CD1c-positive myeloid dendritic cell (primary cell): ENCODE measurements around the gene WWP2.
A peak's percentile ranks its signal among the peaks of the same experiment; 100 is the strongest.
"Not testable (repeated sequence)": the region's sequence is repeated elsewhere in the genome, so short reads cannot be mapped to it uniquely, and the experiment has no call there.

ENCODE experiments used
- DNase-seq: peaks from one replicate; pipeline ENCODE4 v3.0.0-alpha.2; 2016; ENCODE audit errors: extremely low spot score

Gene WWP2

DNA sequence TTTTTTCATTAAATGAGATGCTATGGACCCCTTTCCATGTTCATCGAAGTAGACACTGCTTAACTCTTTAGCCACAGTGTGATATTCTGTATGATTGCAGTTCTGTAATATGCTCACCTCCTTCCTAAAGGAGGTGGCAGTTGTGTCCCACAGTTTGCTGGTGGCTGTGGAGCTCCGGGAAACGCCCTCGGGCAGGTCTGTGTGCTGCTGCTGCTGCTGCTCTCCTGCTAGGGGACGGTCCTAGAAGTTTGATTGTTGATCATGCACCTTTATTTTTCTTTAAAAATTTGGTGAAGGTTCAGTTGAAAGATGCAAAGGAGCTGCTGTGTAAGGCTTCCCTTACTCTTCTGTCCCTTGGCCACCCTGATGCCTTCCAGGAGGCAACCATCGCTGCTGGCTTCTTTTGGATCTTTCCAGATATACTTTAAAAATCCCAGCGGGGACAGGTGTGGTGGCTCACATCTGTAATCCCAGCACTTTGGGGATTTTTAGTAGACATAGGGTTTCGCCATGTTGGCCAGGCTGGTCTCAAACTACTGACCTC is 180.6 kb downstream of the WWP2 start:
- no peak for DNase-seq

DNA sequence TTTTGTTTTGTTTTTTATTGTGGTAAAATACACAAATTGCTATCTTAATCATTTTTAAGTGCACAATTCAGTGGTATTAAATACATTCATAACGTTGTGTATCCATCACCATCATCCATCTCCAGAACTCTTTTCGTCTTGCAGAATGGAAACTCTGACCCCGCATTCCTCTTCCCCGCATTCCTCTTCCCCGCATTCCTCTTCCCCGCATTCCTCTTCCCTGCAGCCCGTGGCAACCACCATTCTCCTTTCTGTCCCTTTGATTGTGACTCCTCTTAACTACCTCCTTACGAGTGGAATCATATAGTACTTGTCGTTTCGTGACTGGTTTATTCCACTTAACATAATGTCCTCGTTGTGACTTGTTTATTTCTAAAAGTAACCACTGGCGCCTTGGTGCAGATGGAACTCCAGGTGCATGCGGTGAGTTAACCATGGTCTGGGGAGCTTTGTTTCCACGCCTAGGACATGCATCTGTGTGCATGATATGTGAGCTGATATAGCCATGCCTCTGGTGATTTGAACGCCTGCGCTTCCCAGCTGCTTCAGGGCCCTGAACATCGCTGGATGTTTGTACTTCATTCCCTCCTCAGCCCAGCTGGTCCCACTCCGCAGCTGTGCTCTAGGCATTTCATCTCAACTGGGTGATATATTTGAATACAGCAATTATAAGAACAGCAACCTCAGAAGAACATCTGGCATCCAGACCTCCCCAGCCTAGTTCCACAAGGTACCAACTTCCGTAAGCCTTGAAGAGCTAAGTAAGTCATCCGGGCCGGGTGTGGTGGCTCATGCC is 181.3 kb downstream of the WWP2 start:
- not testable (repeated sequence) for DNase-seq

DNA sequence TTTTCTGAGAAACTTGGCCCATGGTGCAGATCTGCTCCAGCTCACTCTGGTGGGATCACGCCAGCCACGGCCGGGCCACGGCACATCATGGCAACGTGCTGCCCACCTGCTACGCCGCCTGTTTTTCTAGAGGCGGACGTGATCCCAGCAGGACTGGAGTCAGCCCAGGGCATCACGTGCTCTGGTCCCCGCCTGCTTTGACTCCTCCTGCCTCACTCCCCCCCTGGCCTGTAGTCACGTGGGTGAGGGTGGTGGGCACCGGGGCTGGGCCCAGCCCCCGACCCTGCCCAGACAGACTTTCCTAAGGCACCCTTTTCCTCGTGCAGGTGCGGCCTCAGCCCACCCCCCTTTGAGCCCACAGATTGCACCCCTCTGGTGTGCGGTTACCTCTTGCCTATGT is 188.3 kb downstream of the WWP2 start:
- not testable (repeated sequence) for DNase-seq

DNA sequence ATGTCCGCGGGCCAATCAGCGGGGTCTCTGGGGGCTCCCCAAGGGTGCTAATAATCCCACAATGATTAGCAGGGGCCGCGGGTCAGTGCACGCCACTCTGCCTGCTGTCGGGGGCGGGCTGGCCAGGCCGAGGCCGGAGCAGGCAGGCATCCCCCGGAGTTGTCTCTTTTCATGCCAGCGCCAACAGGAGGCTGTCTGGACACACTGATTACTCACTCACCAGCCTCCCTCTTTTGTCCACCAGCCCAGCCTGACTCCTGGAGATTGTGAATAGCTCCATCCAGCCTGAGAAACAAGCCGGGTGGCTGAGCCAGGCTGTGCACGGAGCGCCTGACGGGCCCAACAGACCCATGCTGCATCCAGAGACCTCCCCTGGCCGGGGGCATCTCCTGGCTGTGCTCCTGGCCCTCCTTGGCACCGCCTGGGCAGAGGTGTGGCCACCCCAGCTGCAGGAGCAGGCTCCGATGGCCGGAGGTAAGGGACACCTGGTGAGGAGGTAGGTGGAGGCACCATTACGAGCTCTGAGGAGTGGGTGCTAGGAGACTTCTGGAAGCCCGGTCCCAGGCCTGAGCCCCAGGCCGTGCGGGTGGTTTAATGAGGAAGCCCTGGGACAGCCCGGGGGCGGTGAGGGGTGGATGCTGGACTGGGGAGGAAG is 189.0 kb downstream of the WWP2 start, which contains the start of gene CLEC18A:
Gene CLEC18A, plus strand, starts transcription at position 318 of the 655 bp plus-strand sequence. Its CDS starts 33 bp downstream, at position 351.
- DNase-seq = not testable (repeated sequence)

DNA sequence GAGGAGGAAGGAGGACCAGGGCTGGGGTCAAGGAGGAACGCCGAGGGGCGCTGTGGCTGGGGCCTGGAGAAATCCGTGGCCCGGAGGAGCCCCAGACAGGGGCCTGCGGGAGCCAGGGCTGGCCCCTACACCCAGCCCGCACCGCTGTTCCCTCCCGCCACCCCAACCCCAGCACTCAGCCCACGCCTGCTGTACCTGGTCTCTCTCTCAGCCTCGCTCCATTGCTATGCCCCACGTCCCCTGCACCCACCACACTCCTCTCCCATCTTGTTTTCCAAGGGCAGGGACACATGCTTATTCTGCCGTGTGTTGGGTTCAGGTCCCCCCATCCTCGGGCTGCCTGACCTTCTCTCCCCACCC is 189.5 kb downstream of the WWP2 start:
- not testable (repeated sequence) for DNase-seq

- DNase-seq = not testable (repeated sequence)
Observed at GRCh38 chr16:69952116-69952515, 190.0 kb downstream of the WWP2 start.

- DNase-seq = not testable (repeated sequence)
Observed at GRCh38 chr16:69952572-69953355, 190.6 kb downstream of the WWP2 start.

DNA sequence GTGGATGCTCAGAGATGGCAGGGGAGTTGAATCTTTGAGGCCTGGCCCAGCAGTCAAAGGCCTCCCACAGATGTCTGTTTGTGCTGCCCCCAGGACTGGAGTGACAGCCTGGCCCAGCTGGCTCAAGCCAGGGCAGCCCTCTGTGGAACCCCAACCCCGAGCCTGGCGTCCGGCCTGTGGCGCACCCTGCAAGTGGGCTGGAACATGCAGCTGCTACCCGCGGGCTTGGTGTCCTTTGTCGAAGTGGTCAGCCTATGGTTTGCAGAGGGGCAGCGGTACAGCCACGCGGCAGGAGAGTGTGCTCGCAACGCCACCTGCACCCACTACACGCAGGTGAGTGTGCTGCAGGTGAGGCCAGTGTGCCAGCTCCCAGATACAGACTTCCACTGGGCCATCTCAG is 192.1 kb downstream of the WWP2 start:
- not testable (repeated sequence) for DNase-seq

GRCh38 chr16:69963312-69963711 is 201.2 kb downstream of the WWP2 start:
- DNase-seq = not testable (repeated sequence)

DNA sequence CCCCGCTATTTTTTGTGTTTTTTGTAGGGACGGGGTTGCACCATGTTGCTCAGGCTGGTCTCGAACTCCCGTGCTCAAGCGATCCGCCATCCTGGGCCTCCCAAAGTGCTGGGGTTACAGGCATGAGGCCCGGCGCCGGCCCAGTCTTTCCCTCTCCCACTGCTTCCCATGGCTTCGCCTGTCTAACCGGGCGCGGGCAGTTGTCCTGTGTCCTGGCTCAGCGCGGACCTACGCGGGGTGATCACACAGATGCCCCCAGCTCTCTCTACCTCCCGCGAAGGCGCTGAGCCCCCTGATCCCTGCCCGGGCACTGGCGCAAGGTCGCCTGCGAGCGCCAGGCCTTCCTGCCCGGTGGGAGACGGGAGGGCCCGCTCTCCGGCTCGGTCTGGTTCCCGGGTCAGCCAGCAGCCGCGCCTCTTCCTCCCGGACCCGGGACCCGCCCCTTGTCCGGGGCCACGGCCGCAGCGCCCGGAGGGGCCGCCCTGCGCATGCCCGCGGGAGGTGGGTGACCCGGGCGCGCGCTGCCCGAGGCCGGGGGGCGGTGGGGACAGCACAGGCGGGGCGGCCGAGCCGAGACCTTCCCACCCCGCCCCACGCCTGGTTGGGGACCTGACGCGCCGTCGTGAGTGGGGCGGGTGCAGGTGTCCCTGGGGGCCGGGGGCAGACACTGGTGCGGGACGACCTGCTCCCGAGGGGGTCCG is 203.0 kb downstream of the WWP2 start:
- peak; percentile 22 for DNase-seq

GRCh38 chr16:69965661-69966054 is 203.5 kb downstream of the WWP2 start:
- not testable (repeated sequence) for DNase-seq

DNA sequence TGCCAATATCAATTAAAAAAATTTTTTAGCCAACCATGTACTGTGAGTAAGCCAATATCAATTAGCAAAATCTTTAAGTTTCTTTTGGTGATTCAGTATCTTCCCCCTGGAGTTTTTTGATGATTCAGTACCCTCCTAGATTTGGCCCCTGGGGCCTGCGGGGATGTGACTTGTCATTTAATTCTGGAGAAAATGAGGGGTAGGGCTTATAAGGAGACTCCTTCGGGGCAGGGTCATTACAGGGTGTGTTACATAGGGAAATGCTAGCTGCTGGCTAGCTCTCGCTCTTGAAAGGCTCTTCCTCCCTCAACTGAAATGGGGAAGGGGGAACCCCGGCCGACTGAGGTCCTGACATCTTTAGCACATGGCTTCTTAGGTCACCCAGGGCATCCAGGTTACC is 205.6 kb downstream of the WWP2 start:
- DNase-seq = not testable (repeated sequence)

GRCh38 chr16:69968125-69968524 is 206.0 kb downstream of the WWP2 start:
- not testable (repeated sequence) for DNase-seq

- not testable (repeated sequence) for DNase-seq
Observed at GRCh38 chr16:69969657-69970056, 207.5 kb downstream of the WWP2 start.

DNA sequence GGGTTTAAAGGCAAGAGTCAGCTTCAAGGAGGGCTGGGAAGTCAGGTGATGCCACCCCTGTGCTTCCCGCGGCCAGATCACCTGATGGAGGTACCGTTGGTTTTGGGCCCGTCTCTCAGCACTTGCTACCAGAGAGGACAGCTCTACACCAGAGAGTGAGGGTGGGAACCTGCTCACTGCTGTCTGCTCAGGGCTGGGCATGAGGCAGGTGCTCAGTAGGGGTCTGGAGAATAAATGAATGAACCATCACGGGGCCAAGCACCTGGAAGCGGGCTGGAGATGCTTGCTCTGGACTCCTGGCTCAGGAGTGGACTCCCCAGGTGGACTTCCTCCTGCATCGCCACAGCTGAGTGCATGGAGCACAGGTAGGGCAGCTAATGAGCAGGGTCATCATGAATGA is 210.0 kb downstream of the WWP2 start:
- DNase-seq = not testable (repeated sequence)

- not testable (repeated sequence) for DNase-seq
Observed at GRCh38 chr16:69972935-69973334, 210.8 kb downstream of the WWP2 start.

GRCh38 chr16:69985196-69985595 is 223.1 kb downstream of the WWP2 start:
- DNase-seq = not testable (repeated sequence)
